GM19043 (cell line): ENCODE results near the gene RBKS.

Experiments used
- ATAC-seq: cut with Tn5 transposase; IDR thresholded peaks from one replicate; pipeline ENCODE4 v1.9.1; 2021; ENCODE audit warnings: low read depth; ENCODE audit not compliant: unreplicated experiment

RBKS gene

GRCh38 chr2:27803046-27803445 is 87.1 kb downstream of the RBKS start:
- ATAC-seq, result no peak

- ATAC-seq, result no peak
These were observed 87.6 kb downstream of the RBKS start for GRCh38 chr2:27802547-27802946.

GRCh38 chr2:27800856-27801255 is 89.3 kb downstream of the RBKS start:
- no peak for ATAC-seq

GRCh38 chr2:27799646-27800010 is 90.6 kb downstream of the RBKS start:
- no peak for ATAC-seq

- ATAC-seq, result no peak
These were observed 91.1 kb downstream of the RBKS start for GRCh38 chr2:27798948-27799645.

- ATAC-seq, result no peak
These were observed 91.7 kb downstream of the RBKS start for GRCh38 chr2:27798486-27798885.

- ATAC-seq, result no peak
These were observed 92.3 kb downstream of the RBKS start for GRCh38 chr2:27797841-27798240.

GRCh38 chr2:27796791-27797765 is 93.1 kb downstream of the RBKS start:
- ATAC-seq, result no peak

- ATAC-seq, result no peak
These were observed 94.3 kb downstream of the RBKS start for GRCh38 chr2:27795868-27796277.

- no peak for ATAC-seq
These were observed 94.9 kb downstream of the RBKS start for GRCh38 chr2:27795093-27795834.

- ATAC-seq, result no peak
These were observed 97.4 kb downstream of the RBKS start for GRCh38 chr2:27792759-27793158.

GRCh38 chr2:27790796-27791195 is 99.4 kb downstream of the RBKS start:
- ATAC-seq, result no peak

GRCh38 chr2:27782701-27783100 is 107.5 kb downstream of the RBKS start:
- no peak for ATAC-seq

GRCh38 chr2:27781496-27781895 is 108.7 kb downstream of the RBKS start:
- no peak for ATAC-seq

- ATAC-seq, result no peak
These were observed 110.7 kb downstream of the RBKS start for GRCh38 chr2:27779417-27780055.

GRCh38 chr2:27776696-27777095 is 113.5 kb downstream of the RBKS start:
- ATAC-seq, result no peak

GRCh38 chr2:27776097-27776496 is 114.1 kb downstream of the RBKS start:
- ATAC-seq, result no peak

GRCh38 chr2:27773959-27774358 is 116.2 kb downstream of the RBKS start:
- ATAC-seq, result no peak

GRCh38 chr2:27772804-27773203 is 117.4 kb downstream of the RBKS start:
- no peak for ATAC-seq

- ATAC-seq, result peak; percentile 99
These were observed 118.4 kb downstream of the RBKS start, which contains the start of gene MRPL33 for GRCh38 chr2:27771548-27772335. TSS of gene MRPL33 (plus strand) at chr2:27771719. CDS start at chr2:27771778, 59 bp downstream.
